ENCODE measurements around the gene CXCL14.

- no peak for TF ChIP-seq CTCF (IDR thresholded peaks at IDR 0.05; ENCODE audit: low read depth, low read length, poor library complexity, severe bottlenecking)
- no peak for TF ChIP-seq EZH2phosphoT487 (IDR thresholded peaks at IDR 0.05; ENCODE audit: borderline replicate concordance, low read length)
These were observed 24.3 kb upstream of the CXCL14 start for GRCh38 chr5:135602882-135603721.
